ENCODE data around the gene LSMEM2.

Gene LSMEM2

DNA sequence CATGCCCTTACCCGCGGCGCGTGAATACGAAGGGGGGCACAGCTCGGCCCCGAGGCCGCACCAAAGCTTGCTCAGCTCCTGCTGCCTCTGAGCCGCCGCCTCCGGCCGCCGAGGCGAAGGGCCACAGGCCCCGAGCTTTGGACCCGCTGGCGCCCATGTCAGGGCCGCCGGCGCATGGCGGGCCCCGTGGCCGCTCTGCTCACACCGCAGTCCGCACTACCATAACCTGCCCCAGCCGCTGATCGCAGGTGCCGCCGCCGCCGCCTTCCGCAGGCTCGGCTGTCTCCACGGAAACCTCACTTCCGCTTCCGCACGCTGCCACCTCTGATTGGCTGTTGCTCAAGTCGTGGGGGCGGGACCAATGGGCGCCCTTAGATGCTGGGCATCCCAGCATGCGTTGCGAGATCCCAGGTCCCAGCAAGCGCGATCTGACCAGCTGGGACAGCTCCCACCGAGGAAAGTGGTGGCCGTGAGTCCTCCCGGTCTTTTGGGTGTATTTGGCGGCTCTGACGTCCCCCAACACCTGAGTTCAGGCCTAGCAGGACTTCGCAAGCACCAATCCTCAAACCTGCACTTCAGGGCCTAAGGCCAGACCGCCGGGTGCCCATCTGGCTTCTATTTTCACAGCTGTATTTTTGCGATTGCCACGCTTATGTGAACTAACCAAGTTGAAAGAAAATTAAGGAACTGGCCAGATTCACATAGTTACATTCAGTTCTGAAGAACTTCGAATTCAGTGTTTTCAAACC, 49.2 kb downstream of the LSMEM2 start, which contains the start of gene TUSC2:
TSS of gene TUSC2 (minus strand) at position 281 of the 749 bp plus-strand sequence. CDS start at position 157, 124 bp downstream.
- H3K4me3 ChIP-seq (ENCODE audit: low read length), result peak within 1 kb of the TSS; percentile 94
- peak; percentile 91 for DNase-seq (ENCODE audit: low read depth, low spot score)

DNA sequence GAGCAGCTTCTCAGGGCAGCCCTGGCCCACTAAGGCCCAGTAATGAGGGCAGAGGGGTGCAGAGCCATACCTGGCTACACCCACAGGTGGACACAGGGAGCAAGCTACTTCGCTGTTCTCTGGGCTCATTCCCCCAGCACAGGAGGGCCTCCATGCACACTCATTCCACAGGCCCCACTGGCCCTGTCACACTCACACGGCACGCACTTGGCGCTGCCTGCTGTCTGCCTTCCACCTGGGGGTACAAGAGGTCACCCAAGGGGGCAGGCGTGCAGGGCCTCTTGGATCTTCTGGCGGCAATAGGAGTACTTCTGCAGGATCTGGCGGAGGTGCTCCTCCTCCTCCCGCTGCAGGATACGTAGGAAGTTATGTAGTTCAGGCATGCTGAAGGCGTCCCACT, 51.4 kb downstream of the LSMEM2 start:
- no peak overlapping the region for H3K4me3 ChIP-seq (ENCODE audit: low read length)

DNA sequence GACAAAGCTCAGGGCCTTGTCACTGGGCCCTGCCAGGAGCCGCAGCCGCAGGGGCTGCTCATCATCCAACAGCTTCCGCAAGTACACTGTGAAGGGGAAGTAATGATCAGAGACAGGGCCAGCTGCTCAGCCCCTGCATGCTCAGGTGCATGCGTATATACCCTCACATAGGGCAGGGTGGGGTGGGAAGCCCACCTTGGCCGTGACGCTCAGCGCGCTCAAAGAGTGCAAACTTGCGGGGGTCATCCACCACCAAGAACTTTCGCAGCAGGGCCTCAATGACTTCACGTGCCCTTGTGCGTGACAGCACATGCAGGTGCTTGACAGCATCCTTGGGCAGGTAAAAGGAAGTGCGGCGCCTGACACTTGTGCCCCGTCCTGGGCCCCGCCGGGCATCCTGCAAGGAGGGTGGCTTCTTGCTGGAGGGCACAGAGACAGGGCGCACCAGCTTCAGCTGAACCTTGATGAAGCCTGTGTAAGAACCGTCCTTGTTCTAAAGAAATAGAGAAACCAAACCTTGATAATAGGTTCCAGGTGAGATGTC, 52.5 kb downstream of the LSMEM2 start:
- no peak overlapping the region for H3K4me3 ChIP-seq (ENCODE audit: low read length)
- DNase-seq (ENCODE audit: low read depth, low spot score), result no peak

More for the DNA sequence above, 51.4 kb downstream of the LSMEM2 start:
- no peak for DNase-seq (ENCODE audit: low read depth, low spot score)

DNA sequence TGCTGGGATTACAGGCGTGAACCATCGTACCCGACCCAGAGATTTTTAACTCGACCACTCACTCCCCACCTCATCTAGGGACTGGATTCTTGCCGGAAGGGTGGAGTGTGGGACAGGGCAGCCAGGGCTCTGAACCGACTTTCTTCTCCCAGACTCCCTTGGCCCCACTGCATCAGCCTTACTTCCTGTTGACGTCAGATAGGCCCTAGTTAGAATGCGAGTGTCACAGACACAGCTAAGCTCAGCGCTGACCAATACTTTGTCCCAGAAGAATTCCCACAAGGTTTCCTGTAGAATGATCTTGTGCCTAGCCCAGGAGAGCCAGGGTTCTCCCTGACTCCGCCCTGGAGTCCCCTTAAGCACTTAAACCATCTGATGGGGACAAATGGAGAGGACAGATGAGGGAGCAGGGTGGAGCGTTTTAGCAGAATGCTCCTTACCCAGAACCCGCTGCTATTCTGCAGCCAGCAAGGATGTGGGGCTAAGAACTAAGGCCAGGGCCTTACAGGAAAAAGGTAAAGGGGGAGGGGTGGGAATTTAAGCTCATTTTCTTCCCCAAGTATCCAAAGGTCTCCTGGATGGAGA, 54.9 kb downstream of the LSMEM2 start:
- DNase-seq (ENCODE audit: low read depth, low spot score), result no peak
- no peak overlapping the region for H3K4me3 ChIP-seq (ENCODE audit: low read length)

DNA sequence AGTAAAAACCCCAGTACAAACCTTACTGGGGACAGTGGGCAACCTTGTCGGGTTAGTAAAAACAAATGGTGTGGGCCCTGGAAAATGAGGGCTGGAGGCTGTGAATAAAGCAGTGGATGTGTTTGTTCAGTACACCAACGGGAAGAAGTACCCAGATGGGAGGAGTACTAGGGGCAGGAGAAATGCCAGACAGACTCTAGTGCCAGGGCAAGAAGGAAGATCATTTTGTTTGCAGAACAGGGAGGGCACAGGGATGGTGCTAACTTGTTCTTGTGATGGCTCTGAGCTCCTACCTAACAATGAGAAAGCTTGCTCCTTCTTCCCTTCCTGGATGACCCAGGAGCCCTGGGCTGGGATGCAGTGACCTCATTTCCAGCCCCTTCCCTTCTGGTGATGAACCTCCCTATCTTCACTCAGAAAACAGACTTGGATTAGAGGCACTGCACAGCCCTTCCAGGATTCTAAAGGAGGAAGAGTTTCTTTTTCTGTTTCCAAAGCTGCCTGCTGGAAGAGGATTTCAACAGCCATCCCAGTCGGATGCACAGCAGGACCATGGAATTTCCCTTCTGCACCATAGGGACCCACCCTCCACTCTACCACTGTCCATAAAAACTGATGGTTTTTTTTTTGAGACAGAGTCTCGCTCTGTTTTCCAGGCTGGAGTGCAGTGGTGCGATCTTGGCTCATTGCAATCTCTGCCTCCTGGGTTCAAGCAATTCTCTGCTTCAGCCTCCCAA, 55.6 kb downstream of the LSMEM2 start:
- H3K4me3 ChIP-seq (ENCODE audit: low read length), result no peak overlapping the region
- DNase-seq (ENCODE audit: low read depth, low spot score), result no peak

DNA sequence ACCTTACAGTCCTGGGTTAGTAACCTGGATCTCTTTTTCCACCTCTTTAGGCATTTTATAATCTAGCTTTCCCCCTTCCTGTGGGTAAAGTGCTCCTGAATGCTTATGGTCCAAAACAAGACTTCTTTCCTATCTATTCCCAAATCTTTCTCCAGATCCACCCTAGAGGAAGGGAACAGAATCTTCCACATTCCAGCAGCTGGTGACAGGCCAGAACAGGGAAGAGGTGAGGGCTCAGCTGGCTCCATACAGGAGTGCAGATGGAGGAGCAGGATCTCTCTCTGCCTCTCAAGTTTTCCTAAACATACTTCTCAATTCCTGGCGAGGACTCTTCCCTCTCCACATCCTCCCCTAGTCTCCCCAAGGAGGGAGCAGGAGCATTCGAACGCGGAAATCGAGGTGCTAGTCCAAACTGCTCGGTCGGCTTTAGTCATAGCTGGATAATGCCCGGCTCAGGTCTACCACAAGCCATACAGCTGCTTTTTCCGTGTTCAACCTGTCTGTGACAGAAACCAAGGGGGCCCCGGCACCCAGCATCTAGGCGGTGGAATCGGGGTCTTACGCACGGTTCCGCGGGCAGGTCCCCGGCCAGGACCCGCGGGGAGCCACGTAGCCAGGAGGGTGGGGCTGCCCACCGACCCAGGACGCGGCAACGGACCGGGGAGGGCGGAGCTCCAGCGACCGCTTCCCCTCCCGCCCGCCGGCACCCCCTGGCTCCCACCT, 57.7 kb downstream of the LSMEM2 start:
- peak; percentile 38 for DNase-seq (ENCODE audit: low read depth, low spot score)
- peak overlapping the region; percentile 98 for H3K4me3 ChIP-seq (ENCODE audit: low read length)

DNA sequence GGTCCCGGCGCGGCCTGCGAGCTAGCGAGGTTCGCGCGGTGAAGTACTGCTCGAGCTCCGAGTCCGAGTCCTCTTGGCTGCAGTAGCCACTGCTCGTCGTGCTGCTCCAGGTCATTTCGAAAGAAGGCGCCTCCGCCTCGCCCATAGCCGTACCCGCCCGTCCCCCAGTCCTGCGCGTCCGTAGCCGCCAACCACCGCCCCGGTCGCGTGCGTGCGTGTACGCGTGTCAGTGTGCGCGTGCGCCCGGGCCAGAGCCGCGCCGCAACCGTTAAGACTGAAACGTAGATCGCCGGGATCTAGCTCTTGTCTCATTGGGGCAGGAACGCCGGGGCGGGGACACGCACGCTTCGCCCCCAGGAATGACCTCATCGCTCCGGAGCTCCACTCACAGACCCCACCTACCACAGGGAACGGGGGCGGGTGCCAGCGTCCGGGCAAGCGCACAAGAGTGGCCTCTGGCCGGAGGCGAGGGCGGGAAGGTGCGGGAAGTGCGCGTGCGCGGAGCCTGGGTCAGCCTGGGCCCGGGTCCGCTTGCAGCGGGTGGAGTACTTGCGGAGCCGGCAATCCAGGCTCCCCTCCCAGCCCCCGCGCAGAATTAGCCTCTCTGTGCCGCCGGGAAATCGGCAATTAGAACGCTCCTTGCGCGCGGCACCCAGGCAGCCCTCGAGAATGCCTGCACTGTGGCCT, 58.4 kb downstream of the LSMEM2 start:
- DNase-seq (ENCODE audit: low read depth, low spot score), result peak; percentile 97
- H3K4me3 ChIP-seq (ENCODE audit: low read length), result peak overlapping the region; percentile 98

All from Jurkat, Clone E6-1 (cell line).